H1 (cell line): Measurements from ENCODE around the gene THEMIS. TPM values are rescaled to one million over a fixed set of nuclear protein-coding genes. Genes with fewer than 3 reads are reported as not detected.
A peak's percentile ranks its signal among the peaks of the same experiment; 100 is the strongest.

Experiments used
- CTCF ChIA-PET: fragments of 300-600 bp; sonication (Branson Sonifier 250); formaldehyde crosslinking; loops from one replicate; lab custom pipeline; 2021; ENCODE audit not compliant: partially characterized antibody; lab: Charles Lee
- POLR2A ChIA-PET: fragments of 300-600 bp; sonication (Branson Sonifier 250); formaldehyde crosslinking; loops from one replicate; lab custom pipeline; 2021; ENCODE audit warnings: inconsistent platforms; ENCODE audit not compliant: partially characterized antibody; lab: Charles Lee
- DNase-seq, 2 experiments: peaks; one replicate each; pipeline versions ENCODE4 v3.0.0 to v3.0.0-alpha.2; 2010 to 2022; ENCODE audit warnings: low spot score in 2 of 2, low read depth in 1 of 2, mixed read lengths in 1 of 2
- FAIRE-seq: peaks from 2 replicates; lab custom pipeline; 2011; peaks lifted over from hg19 to GRCh38; lab: Jason Lieb, UNC
- H2AFZ ChIP-seq: 2 replicates; pipeline ENCODE4 v1.8.1; 2012; ENCODE audit warnings: low read length, inconsistent platforms
- H2AK5ac ChIP-seq: 2 replicates; pipeline ENCODE4 v1.6.1; 2013; ENCODE audit warnings: low read depth, low read length
- H2BK120ac ChIP-seq: replicated peaks from 2 replicates; pipeline ENCODE3; 2013; ENCODE audit warnings: low read depth, low read length, inconsistent platforms
- H2BK12ac ChIP-seq: 2 replicates; pipeline ENCODE4 v1.6.1; 2013; ENCODE audit warnings: low read depth, low read length
- H2BK15ac ChIP-seq: 2 replicates; pipeline ENCODE4 v1.6.1; 2013; ENCODE audit warnings: low read length
- H2BK20ac ChIP-seq: 2 replicates; pipeline ENCODE4 v1.6.1; 2013; ENCODE audit warnings: low read length
- H2BK5ac ChIP-seq: 2 replicates; pipeline ENCODE4 v1.6.1; 2013; ENCODE audit warnings: low read depth, low read length
- H3K14ac ChIP-seq: 2 replicates; pipeline ENCODE4 v1.6.1; 2013; ENCODE audit warnings: inconsistent platforms; ENCODE audit not compliant: insufficient read length
- H3K18ac ChIP-seq: 2 replicates; pipeline ENCODE4 v1.6.1; 2013; ENCODE audit warnings: low read length; ENCODE audit errors: extremely low read depth
- H3K23ac ChIP-seq: 2 replicates; pipeline ENCODE4 v1.6.1; 2013; ENCODE audit warnings: inconsistent platforms; ENCODE audit not compliant: insufficient read length
- H3K23me2 ChIP-seq: 2 replicates; pipeline ENCODE4 v1.6.1; 2013; ENCODE audit warnings: low read depth, low read length
- H3K27ac ChIP-seq: 2 replicates; pipeline ENCODE4 v1.6.1; 2011; ENCODE audit warnings: low read depth, low read length, inconsistent platforms
- H3K27me3 ChIP-seq, 4 experiments: replicated peaks in 1 of 4; 1 replicate in 1 of 4; 2 replicates in 3 of 4; pipeline versions ENCODE4 v1.6.1 to v1.8.1; 2011 to 2013; ENCODE audit warnings: low read length in 3 of 4, mild to moderate bottlenecking in 3 of 4, inconsistent platforms in 2 of 4, mixed read lengths in 2 of 4, moderate library complexity in 1 of 4; ENCODE audit not compliant: control insufficient read depth in 3 of 4, insufficient read depth in 3 of 4; ENCODE audit errors: extremely low read depth in 1 of 4
- H3K36me3 ChIP-seq, 4 experiments: 2 replicates each; pipeline versions ENCODE4 v1.6.1 to v1.8.1; 2011 to 2013; ENCODE audit warnings: mild to moderate bottlenecking in 4 of 4, low read length in 3 of 4, moderate library complexity in 2 of 4, control low read depth in 1 of 4, inconsistent platforms in 1 of 4; ENCODE audit not compliant: insufficient read depth in 4 of 4, control insufficient read depth in 2 of 4
- H3K4ac ChIP-seq: replicated peaks from 2 replicates; pipeline ENCODE3; 2013; ENCODE audit warnings: low read length, low read depth, mixed read lengths, inconsistent platforms; ENCODE audit not compliant: insufficient read length
- H3K4me1 ChIP-seq, 4 experiments: replicated peaks in 1 of 4; 1 replicate in 1 of 4; 2 replicates in 3 of 4; pipeline versions ENCODE4 v1.6.1 to v1.8.1; 2011 to 2013; ENCODE audit warnings: low read length in 3 of 4, inconsistent platforms in 2 of 4, mixed read lengths in 1 of 4; ENCODE audit not compliant: insufficient read depth in 4 of 4, control insufficient read depth in 3 of 4
- H3K4me2 ChIP-seq, 2 experiments: 2 replicates each; pipeline versions ENCODE4 v1.6.1 to v1.8.1; 2011 to 2013; ENCODE audit warnings: low read depth in 2 of 2, low read length in 2 of 2, control low read depth in 1 of 2, inconsistent platforms in 1 of 2, mild to moderate bottlenecking in 1 of 2; ENCODE audit not compliant: insufficient read depth in 1 of 2
- H3K4me3 ChIP-seq, 4 experiments: fragments of 200-600, 300-600 bp in 1 of 4; sonication (generic), shearing (Covaris generic), sonication (Bioruptor Twin) in 1 of 4; 2 replicates each; pipeline versions ENCODE4 v1.5.1 to v1.8.1; 2011 to 2016; ENCODE audit warnings: low read length in 4 of 4, low read depth in 3 of 4, control low read depth in 2 of 4, inconsistent platforms in 2 of 4, mild to moderate bottlenecking in 2 of 4, mixed read lengths in 1 of 4, moderate library complexity in 1 of 4; ENCODE audit not compliant: insufficient read depth in 2 of 4; ENCODE audit errors: extremely low read depth in 1 of 4
- H3K56ac ChIP-seq: replicated peaks from 2 replicates; pipeline ENCODE3; 2013; ENCODE audit warnings: low read depth, mild to moderate bottlenecking, mixed read lengths, low read length, inconsistent platforms; ENCODE audit not compliant: insufficient read length
- H3K79me1 ChIP-seq: 2 replicates; pipeline ENCODE4 v1.6.1; 2013; ENCODE audit warnings: low read depth, low read length, control low read depth
- H3K79me2 ChIP-seq, 2 experiments: 2 replicates each; pipeline versions ENCODE4 v1.6.1 to v1.8.1; 2012 to 2013; ENCODE audit warnings: low read length in 2 of 2, mild to moderate bottlenecking in 2 of 2, inconsistent platforms in 1 of 2; ENCODE audit not compliant: insufficient read depth in 2 of 2, control insufficient read depth in 1 of 2
- H3K9ac ChIP-seq, 4 experiments: replicated peaks in 1 of 4; 1 replicate in 1 of 4; 2 replicates in 3 of 4; pipeline versions ENCODE4 v1.6.1 to v1.8.1; 2011 to 2013; ENCODE audit warnings: low read depth in 3 of 4, low read length in 3 of 4, control low read depth in 2 of 4, mild to moderate bottlenecking in 2 of 4, moderate library complexity in 2 of 4, inconsistent platforms in 1 of 4; ENCODE audit errors: extremely low read depth in 1 of 4
- H3K9me3 ChIP-seq, 2 experiments: 2 replicates each; pipeline versions ENCODE4 v1.6.1 to v1.8.1; 2012 to 2013; ENCODE audit warnings: mild to moderate bottlenecking in 2 of 2, moderate library complexity in 2 of 2, control low read depth in 1 of 2, inconsistent platforms in 1 of 2, low read depth in 1 of 2, low read length in 1 of 2, mixed read lengths in 1 of 2; ENCODE audit not compliant: insufficient read depth in 2 of 2
- H4K20me1 ChIP-seq, 2 experiments: replicated peaks in 1 of 2; 2 replicates each; pipeline versions ENCODE3 to v1.8.1; 2011 to 2013; ENCODE audit warnings: inconsistent platforms in 2 of 2, low read length in 2 of 2, mild to moderate bottlenecking in 1 of 2; ENCODE audit not compliant: insufficient read depth in 2 of 2, control insufficient read depth in 1 of 2
- H4K5ac ChIP-seq: 2 replicates; pipeline ENCODE4 v1.6.1; 2013; ENCODE audit warnings: low read length, low read depth, mixed read lengths, inconsistent platforms; ENCODE audit not compliant: insufficient read length
- H4K8ac ChIP-seq: 2 replicates; pipeline ENCODE4 v1.8.0; 2013; ENCODE audit warnings: mild to moderate bottlenecking, moderate library complexity, low read length, inconsistent platforms; ENCODE audit not compliant: insufficient read depth; ENCODE audit errors: extremely low read depth
- H4K91ac ChIP-seq: replicated peaks from 2 replicates; pipeline ENCODE3; 2013; ENCODE audit warnings: low read length, mixed read lengths, inconsistent platforms; ENCODE audit not compliant: insufficient read length
- CHD2 ChIP-seq: IDR thresholded peaks from 2 replicates; pipeline ENCODE4 v1.6.1; 2012; ENCODE audit warnings: low read length, improper control_type of control experiment
- CREB1 ChIP-seq: IDR thresholded peaks from 2 replicates; pipeline ENCODE4 v1.6.1; 2012; ENCODE audit warnings: inconsistent platforms
- E2F6 ChIP-seq: IDR thresholded peaks from 2 replicates; pipeline ENCODE4 v1.6.1; 2012; ENCODE audit warnings: inconsistent platforms
- EZH2 ChIP-seq: fragments of 200-600 bp; sonication (generic); IDR thresholded peaks from 2 replicates; pipeline ENCODE4 v1.7.1; 2012; ENCODE audit warnings: low read depth, mild to moderate bottlenecking, moderate library complexity, low read length, inconsistent platforms; ENCODE audit not compliant: severe bottlenecking
- GABPA ChIP-seq: IDR thresholded peaks from 2 replicates; pipeline ENCODE4 v1.6.1; 2011; ENCODE audit warnings: mild to moderate bottlenecking, low read length, moderate library complexity, borderline replicate concordance; ENCODE audit not compliant: insufficient read depth
- JUND ChIP-seq: IDR thresholded peaks from 2 replicates; pipeline ENCODE4 v1.6.1; 2011; ENCODE audit warnings: mild to moderate bottlenecking, improper control_type of control experiment, low read length
- MAFK ChIP-seq: IDR thresholded peaks from 2 replicates; pipeline ENCODE4 v1.6.1; 2012; ENCODE audit warnings: low read depth, mild to moderate bottlenecking, improper control_type of control experiment, low read length
- PHF8 ChIP-seq: fragments of 200-600 bp; sonication (generic); conservative IDR thresholded peaks from 2 replicates; pipeline ENCODE4 v1.7.1; 2012; ENCODE audit warnings: low read depth, mild to moderate bottlenecking, inconsistent platforms, low read length, moderate library complexity
- SAP30 ChIP-seq: fragments of 300-600 bp; sonication (generic); IDR thresholded peaks from 2 replicates; pipeline ENCODE4 v1.7.1; 2012; ENCODE audit warnings: low read length, moderate library complexity, mild to moderate bottlenecking, inconsistent platforms; ENCODE audit not compliant: insufficient read depth, insufficient replicate concordance
- SP4 ChIP-seq: IDR thresholded peaks from 2 replicates; pipeline ENCODE4 v1.6.1; 2012; ENCODE audit warnings: low read length, inconsistent platforms
- TAF7 ChIP-seq: optimal IDR thresholded peaks from 2 replicates; pipeline ENCODE3; 2011; ENCODE audit warnings: low read depth, mild to moderate bottlenecking, inconsistent platforms, low read length, moderate library complexity, borderline replicate concordance
- ZNF274 ChIP-seq: IDR thresholded peaks from 2 replicates; pipeline ENCODE4 v1.7.0; 2012; ENCODE audit warnings: low read length, borderline replicate concordance; ENCODE audit errors: extremely low read depth
- WGBS, 2 experiments: shearing (Covaris generic) in 1 of 2; methylation state at CpG; one replicate each; pipeline versions ENCODE4 v1.1.6 to v1.1.7; 2013 to 2015; ENCODE audit warnings: low lambda C conversion rate in 2 of 2, mixed read lengths in 2 of 2, inconsistent platforms in 1 of 2, low coverage in 1 of 2, missing lambda C conversion rate in 1 of 2; ENCODE audit not compliant: insufficient replicate concordance in 2 of 2, insufficient coverage in 1 of 2, insufficient read length in 1 of 2; ENCODE audit errors: extremely low coverage in 1 of 2, missing lambda C conversion rate in 1 of 2; 5-methylcytosine and 5-hydroxymethylcytosine counted together
- long read RNA-seq, 2 experiments: library from RNA in 1 of 2; library from capped mRNA in 1 of 2; stranded (forward); transcript quantifications; one replicate each; pipeline ENCODE4 v2.0.0, GENCODE V29; 2021; ENCODE audit warnings: inconsistent platforms in 1 of 2
- polyA minus RNA-seq, 3 experiments: library from RNA; depleted of rRNA, polyadenylated mRNA; stranded (reverse); fragments of >200 nt; gene quantifications; 1 replicate in 2 of 3; 2 replicates in 1 of 3; pipeline ENCODE4 v1.2.3, GENCODE V29; 2011
- polyA plus RNA-seq, 7 experiments: library from polyadenylated mRNA; depleted of rRNA in 3 of 7; stranded (reverse) in 5 of 7; unstranded in 2 of 7; fragments of >200 nt in 5 of 7; fragments of 200-250 nt in 2 of 7; gene quantifications; 1 replicate in 5 of 7; 2 replicates in 1 of 7; 4 replicates in 1 of 7; pipeline versions ENCODE4 v1.2.1 to v1.2.3, GENCODE V29; 2011 to 2013; ENCODE audit warnings: missing spikeins in 2 of 7, mixed read lengths in 2 of 7
- total RNA-seq: library from RNA; stranded (reverse); fragmentation: NEBNext Ultra II Directional; extraction: Animal tissue kit (Norgen Biotek cat#: 25700); gene quantifications from 2 replicates; pipeline ENCODE4 v1.2.1, GENCODE V29; 2021

THEMIS gene
- not detected in 2 replicates for total RNA-seq
- not detected in 2 replicates for polyA plus RNA-seq (2011; rRNA removed)
- not detected for polyA plus RNA-seq (2011; cell fraction: cytosol; rRNA removed)
- not detected for polyA plus RNA-seq (2011; cell fraction: nucleus; rRNA removed)
- polyA plus RNA-seq (2012, experiment 1 of 2), result not detected in 4 replicates
- polyA plus RNA-seq (2012, experiment 2 of 2), result not detected
- polyA plus RNA-seq (2013, experiment 1 of 2), result not detected
- polyA plus RNA-seq (2013, experiment 2 of 2), result not detected
- not detected in 2 replicates for polyA minus RNA-seq (2011; rRNA and poly(A)+ RNA removed)
- not detected for polyA minus RNA-seq (2011; cell fraction: cytosol; rRNA and poly(A)+ RNA removed)
- not detected for polyA minus RNA-seq (2011; cell fraction: nucleus; rRNA and poly(A)+ RNA removed)
- long read RNA-seq, experiment 1, result 0 reads
- long read RNA-seq, experiment 2, result 0 reads

GRCh38 chr6:127900935-127901334 is at the start of gene THEMIS:
TSS of gene THEMIS (minus strand) at chr6:127901058. CDS start at chr6:127900932, 126 bp downstream.
- CTCF ChIA-PET, result interaction anchor here (0.6 to 1.0 kb wide), 3 partner anchors 13 to 79 kb away, joined by 3 read pairs; no protein-coding TSS in a partner anchor
- Histone ChIP-seq H2BK15ac (no peak within 1 kb of the TSS), H3K4me1 (peaks cover 0 to 3% (median 0%) of the 10 kb centered on the region in 4 experiments; a peak in 1 of 7 replicates), H3K4ac (no peak within 1 kb of the TSS), H3K9ac (no peak within 1 kb of the TSS), H3K14ac (no peak within 1 kb of the TSS), H3K79me2 (no peaks in the 10 kb centered on the region), H3K56ac (no peak within 1 kb of the TSS), H3K23me2 (no peaks in the 10 kb centered on the region), H3K4me3 (no peak within 1 kb of the TSS), H2AK5ac (no peak within 1 kb of the TSS), H2AFZ (no peak within 1 kb of the TSS), H3K18ac (no peak within 1 kb of the TSS), H3K27ac (no peak within 1 kb of the TSS), H3K23ac (no peak within 1 kb of the TSS), H4K91ac (no peak within 1 kb of the TSS), H2BK5ac (no peak within 1 kb of the TSS), H3K4me2 (no peak within 1 kb of the TSS), H2BK20ac (no peak within 1 kb of the TSS), H4K20me1 (no peaks in the 10 kb centered on the region), H2BK120ac (no peak within 1 kb of the TSS), H3K79me1 (no peaks in the 10 kb centered on the region), H3K27me3 (no peaks in the 10 kb centered on the region), H3K9me3 (no peaks in the 10 kb centered on the region), H4K8ac (peak within 1 kb of the TSS; percentile 48; the same call in 1 of the 2 replicates), H4K5ac (no peak within 1 kb of the TSS), H2BK12ac (no peak within 1 kb of the TSS), H3K36me3 (no peaks in the 10 kb centered on the region)
- WGBS, 2 experiments, result 76% methylated on average over 2 of the region's 2 CpGs; no CpG with 5 or more reads in 1 of the 2 experiments
- POLR2A ChIA-PET, result no interaction called here
- DNase-seq (no peak), FAIRE-seq (peak; percentile 48)
- TF ChIP-seq SP4, result no peak
- no peak for TF ChIP-seq JUND
- TF ChIP-seq SAP30, result no peak
- TF ChIP-seq GABPA, result no peak
- no peak for TF ChIP-seq CREB1
- no peak for TF ChIP-seq EZH2
- TF ChIP-seq E2F6, result no peak
- no peak for TF ChIP-seq PHF8
- no peak for TF ChIP-seq MAFK
- no peak for TF ChIP-seq CHD2
- TF ChIP-seq TAF7, result no peak
- TF ChIP-seq ZNF274, result no peak
